GM19043 (cell line): Measurements from ENCODE around the gene TTLL5.

Experiments used
- ATAC-seq: cut with Tn5 transposase; IDR thresholded peaks from one replicate; pipeline ENCODE4 v1.9.1; 2021; ENCODE audit warnings: low read depth; ENCODE audit not compliant: unreplicated experiment

TTLL5 gene

DNA sequence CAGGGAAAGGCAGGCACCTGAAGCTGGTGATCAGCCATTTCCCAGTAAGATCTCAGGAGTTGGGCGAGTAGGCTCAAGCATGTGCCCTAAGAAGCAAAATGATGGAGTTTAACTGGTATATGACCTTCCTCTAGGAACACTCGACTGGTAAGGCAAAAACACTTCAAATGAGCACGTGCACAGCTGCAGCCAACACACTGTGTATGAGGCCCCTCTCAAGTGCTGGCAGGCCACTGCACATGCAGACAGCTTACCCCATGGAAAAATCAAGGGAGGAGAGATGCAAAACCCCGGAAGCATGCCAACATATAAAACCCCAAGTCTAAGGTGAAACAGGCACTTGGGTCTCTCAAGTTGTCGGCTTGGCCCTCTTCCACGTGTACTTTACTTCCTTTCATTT is 39.2 kb downstream of the TTLL5 start:
- no peak for ATAC-seq

DNA sequence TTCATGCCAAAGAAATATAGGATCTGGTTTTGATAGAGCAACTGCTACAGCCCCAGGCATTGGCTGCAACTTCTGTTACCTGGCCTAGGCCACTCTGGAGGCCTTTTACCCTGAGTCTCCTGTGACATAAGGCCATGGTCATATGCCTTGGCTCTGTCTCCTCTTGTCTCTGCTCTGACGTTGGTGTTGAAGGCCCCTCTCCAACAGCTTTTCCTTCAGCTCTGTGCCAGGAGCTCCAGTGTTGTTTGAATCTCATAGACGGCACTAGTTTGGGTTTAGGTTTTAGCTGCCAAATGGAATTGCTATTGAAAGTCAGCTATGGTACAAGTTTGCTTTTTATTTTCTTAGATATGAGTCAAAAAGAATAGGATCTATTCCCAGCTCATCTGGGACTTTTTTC is 41.1 kb downstream of the TTLL5 start:
- ATAC-seq, result no peak

DNA sequence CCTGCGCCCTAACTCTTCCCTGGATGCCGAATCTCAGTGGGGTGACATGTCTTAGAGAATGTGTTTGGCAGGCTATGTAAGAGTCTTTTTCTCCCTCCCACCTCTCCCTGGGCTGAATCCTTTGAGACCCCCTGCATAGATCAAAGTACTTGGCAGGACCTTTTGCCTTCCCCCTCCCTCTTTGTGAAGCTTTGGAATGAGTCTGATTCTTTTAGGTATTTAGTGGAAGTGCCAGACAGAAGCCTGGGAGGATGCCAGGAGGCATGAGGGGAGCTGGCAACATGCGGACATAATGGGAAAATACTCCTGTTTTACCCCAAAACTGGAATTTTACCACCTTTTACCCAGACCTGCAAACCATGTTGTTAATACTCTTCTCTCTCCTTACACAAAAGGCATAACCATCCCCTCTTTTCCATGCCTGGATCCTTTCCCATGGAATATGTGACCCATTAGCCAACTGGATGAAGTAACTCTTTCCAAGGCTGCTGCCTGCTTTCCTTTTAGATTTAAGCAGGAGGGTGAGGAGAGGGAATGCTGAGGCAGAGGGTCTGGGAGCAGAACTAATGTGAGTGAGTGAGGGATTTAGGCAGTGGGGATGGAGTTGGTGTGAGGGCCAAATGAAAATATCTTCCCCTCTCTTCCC is 41.7 kb downstream of the TTLL5 start:
- no peak for ATAC-seq

DNA sequence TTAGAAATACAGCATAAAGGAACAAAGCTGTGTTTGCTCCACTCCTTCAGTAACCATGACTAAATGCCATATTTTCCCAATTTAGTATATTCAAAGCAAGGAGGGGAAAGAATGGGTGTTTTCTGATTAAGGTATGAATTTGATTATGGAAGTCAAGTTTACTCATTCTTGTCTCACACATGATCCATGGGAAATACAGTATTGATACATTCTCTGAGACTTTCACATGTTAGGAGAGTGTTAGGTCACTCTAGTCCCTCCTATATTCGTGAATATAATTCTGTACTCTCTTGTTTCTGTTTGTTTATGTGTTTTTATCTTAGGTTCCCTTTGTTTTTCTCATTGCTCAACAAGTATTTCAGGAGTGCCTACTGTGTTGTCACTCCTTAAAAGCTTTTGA is 42.4 kb downstream of the TTLL5 start:
- no peak for ATAC-seq

DNA sequence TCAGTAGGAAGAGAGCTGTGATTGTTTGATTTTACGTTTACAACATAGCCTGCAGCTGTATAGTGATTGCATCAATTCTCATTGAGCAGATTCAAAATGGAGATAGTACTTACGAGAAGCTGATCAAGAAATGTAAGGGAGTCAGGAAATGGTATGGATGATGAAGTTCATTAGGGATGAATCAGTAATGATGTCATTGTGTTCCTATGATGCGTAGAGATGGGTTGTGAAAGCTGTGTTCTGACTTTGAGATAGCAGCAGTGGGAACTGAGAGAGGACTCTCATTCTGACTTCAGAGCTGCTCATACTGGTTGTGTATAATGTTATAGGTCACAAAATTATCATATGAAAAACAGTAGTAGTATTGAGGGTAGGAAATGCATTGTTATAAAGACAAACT is 44.0 kb downstream of the TTLL5 start:
- no peak for ATAC-seq

DNA sequence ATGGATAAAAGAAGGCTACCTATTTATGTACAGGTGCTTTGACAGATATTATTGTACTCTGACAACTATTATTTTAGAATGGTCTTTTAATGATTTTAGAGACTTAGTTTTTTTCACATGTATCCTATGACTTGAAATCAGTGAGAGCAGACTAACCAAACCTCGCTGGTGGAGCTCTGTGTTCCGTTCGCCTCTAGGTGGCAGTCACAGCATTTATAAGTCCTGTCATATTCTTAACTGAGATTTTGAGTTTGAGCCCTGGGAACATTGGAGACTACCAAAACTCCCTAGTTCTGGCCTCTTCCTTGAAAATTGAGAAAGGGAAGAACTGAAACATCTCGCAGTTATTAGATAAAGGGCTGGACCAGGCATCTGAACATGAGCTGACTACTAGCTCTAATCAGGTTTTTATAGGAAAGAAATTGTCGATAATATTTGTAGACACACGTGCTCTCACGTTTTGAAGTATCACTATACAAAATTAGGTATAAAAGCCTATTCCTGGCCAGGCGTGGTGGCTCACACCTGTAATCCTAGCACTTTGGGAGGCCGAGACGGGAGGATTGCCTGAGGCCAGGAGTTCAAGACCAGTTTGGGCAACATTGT is 48.3 kb downstream of the TTLL5 start:
- no peak for ATAC-seq

DNA sequence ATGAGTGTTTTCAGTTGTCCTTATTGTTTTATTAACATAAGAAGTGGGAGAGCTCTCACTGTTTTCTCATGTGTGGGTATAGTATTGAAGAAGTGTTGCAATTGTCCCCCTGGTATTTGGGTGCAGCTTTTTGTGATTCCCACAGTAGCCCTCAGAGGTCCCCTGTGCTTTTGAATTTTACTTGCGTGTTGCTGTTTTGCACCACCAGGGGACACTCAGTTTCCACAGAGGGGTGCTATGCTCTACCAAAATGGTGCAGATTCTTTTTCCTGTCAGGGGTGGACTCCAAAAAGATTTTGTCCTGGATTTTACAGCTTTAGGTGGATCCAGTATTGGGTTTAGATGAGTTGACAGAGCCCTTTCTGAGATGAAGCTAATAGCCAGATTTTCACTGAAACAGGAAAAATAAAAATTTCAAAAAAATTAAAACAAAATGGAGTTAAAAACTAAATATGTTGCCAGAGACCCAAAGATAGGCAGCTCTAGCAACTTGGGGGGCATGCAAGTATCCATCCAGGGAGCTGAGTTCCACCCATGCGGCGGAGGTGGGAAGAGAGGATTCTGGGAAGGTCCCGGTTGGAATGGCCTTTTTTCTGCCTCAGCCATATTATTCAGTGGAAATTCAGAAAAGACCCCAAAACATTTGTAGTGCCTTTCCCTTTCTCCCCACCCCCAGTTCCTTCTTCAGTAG is 50.2 kb downstream of the TTLL5 start:
- ATAC-seq, result no peak

DNA sequence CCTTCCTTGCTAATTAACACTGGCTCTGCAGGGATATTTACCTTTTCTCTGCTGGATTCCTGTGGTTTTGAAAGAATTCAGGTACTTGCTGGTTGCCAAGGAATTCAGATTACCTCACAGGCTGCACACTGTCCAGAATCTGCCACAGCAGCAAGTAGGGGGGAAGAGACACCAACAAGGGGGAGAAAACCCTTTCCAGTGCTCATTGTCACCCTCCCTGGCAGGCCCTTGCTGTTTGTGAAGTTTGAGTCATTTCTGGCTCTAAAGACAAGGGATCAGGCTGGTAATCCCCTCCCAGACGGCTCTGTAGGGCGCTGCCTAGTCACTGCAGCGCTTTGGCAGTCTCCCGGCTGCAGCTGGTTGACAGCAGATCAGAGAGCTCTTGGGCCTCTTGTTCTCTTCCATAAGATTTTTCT is 50.8 kb downstream of the TTLL5 start:
- no peak for ATAC-seq

DNA sequence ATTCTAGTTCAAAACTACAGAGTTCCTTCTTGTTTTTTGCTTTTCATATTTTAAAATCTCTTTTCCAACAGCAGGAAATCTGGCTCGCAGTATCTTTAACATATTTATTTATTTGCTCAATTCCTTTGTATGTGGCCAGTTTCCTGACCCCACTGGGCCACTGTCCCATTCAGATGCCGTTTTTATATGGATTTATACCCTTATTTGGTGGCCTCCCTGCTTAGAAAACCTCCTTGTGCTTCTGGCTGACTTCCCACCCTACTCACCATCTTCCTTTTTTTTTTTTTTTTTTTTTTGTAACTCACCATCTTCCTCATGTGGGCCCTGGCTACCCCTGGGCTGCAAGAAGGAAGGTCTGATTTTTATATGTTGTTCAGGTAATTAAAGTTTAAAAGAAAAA is 53.9 kb downstream of the TTLL5 start:
- ATAC-seq, result no peak

DNA sequence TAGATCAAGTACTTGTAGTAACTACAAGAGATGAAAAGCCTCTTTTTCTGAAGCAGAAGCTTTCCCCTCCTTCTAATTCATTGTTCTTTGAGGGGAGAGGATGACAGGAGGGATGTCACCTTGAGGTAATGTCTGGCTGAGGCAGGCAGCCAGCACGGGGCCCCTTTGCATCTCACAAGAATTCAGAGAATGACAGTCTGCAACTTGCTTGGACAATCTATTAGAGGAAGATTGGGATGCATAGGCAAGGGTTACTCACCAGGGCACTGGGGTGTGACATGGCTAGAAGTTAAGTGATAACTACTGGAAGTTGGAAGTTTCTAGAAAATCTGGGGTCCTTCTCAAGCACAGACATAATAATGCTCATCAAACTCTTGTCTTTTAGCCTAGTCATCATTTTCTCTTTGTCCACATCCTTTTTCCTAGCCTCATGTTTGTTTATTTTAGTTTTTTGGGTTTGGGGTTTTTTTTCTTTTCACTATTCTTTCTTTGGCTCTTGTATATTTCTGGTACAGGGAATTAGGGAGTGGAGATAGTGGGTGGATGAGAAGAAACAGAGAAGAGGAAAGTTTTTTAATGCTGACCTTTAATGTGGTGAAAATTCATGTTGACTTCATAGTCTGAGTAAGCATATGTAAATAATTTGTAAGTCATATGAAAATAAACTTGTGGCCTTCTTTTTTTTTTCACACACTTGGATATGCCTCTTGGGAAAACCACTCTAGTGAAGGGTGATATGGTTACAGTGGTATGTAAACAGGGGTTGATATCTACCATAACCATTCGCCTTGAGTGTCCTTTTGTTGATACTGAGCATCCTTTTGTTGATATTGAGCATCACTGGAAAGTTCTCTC is 55.1 kb downstream of the TTLL5 start:
- ATAC-seq, result no peak

DNA sequence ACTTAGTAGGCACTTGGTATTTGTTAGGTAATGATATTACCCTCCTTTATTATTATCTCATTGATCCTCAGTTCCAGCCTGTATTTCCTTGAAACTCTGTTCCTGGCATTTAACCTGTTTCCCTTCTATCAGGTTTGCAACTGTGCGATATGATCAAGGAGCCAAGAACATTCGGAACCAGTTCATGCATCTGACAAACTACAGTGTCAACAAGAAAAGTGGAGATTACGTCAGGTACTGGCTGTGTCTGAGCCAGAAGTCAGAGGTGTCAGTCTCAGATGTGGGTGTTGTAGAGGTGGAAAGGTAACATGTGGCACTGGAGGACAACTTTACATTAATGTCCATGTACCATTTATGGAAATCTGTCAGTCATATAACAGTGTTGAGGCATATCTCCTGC is 56.7 kb downstream of the TTLL5 start:
- no peak for ATAC-seq

DNA sequence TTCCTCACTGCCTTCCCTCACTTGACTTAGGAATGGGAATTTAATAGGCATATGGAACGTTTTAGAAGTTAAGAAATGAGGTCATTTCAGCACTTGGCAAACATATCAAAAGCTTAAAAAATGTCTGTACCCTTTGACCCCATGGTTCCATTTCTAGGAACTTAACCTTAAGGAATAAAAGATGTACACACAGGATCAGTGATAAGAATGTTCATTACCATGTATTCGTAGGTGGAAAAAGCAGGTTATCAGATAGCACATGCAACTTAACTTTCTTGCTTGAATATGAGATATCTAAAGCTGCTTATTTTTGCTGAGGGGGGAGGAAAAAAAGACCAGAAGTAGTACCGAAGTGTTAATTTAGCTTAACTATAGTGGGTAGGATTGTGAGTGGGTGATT is 57.2 kb downstream of the TTLL5 start:
- no peak for ATAC-seq

DNA sequence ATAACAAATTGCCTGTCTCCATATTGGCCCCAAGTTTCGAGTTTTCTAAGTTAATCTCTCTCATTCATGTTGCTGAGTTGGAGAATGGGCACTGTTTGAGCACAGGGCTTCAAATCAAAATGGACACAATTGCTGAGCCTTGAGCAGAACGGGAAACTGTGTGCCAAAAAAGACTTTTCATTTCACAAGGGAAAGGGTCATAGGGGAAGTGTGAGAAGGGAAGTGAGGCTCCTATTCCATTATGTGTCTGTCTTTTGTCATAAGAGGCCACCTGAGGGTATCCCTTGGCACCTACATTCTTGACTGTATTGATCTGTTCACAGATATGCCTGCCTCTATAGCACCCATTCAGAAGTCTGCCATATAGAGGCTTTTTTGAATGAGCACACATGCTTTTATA is 59.1 kb downstream of the TTLL5 start:
- ATAC-seq, result no peak

DNA sequence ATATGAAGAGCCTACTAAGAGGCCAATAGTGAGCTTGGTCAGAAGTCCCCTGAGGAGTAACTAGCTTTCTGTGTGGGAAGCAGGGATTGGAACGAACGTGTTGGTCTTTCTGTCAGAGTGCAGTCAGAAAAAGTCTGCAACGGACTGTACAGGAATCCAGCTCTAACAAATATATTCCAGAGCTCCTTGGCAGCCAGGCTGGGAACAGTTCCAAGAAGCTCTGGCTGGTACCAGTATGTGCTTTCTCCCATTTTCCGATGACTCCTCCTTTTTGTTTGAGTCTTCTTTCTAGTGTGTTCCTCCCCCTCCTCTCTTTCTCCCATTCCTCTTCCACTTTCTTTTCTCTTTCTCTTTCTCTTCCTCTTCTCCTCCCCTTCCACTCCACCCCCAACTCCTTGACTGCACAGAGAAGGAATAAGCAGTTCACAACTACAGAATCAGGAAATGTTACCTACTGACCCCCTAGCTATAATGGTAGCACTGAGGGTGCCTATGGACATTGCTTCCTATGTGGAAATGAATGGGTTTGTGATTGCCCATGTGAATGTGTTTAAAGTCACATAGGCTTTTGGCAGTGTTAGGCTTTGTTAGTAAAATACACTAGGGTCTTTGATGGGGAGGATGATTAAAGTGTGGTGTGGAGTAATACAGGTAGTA is 59.9 kb downstream of the TTLL5 start:
- ATAC-seq, result no peak

DNA sequence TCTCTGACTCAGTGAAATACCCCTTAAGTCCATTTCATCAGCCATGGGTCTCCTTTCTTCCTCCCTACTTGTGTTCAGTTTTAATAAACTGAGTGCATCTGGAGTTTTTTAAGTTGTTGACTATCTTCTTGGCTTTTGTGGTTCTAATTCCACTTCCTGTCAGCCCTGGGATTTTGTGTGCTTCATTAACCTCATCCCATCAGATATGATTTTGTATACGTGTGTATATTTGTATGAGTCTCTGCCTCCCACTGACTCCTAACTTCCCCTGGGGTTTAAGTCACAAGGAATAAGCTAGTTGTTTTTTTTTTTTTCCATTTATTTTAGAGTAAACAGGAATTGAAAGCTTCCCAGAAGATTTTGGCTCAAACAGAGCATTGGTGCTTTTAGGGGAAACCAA is 62.7 kb downstream of the TTLL5 start:
- ATAC-seq, result no peak

DNA sequence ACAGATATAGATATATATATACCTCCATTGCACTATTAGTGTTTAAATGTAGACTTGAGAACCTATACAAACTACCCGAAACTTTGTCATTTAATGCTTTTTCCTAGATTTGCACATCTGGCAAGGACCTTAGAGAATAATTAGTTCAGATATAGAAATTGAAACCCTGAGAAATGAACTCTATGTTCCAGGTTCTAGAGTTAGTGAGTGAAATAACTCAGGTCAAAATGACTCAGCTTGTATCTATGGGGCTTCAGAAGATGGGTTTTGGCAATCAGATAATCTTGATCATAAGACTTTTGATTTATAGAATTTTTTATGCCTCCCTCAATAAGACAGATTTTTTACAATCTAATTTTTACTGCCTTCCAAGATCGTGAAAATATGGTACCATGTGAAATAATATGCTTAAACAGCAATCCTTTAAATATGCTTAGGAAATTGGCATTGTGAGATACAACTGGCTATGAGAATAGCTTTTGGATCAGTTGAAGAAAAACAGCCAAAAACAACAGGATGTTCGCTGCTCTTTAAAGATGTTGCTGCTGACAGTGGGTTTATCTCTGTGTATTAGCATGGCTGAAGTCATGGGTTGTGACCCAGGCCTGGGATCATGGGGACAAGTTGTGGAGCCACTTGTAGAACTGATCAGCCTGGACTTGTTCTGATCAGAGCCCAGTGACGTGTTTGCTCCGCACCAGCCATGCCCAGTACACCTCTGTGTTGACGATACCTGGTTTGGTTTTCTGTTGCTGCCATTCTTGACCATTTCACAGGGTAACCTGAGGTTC is 63.6 kb downstream of the TTLL5 start:
- ATAC-seq, result no peak

DNA sequence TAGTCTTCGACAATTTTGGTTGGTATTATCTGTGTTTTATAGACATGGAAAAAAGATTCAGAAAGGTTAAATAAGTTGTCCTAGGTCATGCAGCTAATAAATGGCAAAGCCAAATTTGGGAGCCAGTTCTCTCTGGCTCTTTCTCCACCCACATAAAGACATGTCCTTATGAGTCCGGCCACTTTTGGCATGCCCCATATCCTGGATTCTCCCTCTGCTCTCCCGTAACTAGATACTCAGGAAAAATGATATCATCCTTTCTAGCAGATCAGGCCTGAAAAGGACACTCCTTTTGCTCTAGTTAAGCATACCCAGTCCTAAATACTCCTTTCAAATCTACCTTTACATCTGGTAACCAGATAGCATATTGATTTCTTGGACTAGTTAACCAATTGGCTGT is 64.4 kb downstream of the TTLL5 start:
- no peak for ATAC-seq

DNA sequence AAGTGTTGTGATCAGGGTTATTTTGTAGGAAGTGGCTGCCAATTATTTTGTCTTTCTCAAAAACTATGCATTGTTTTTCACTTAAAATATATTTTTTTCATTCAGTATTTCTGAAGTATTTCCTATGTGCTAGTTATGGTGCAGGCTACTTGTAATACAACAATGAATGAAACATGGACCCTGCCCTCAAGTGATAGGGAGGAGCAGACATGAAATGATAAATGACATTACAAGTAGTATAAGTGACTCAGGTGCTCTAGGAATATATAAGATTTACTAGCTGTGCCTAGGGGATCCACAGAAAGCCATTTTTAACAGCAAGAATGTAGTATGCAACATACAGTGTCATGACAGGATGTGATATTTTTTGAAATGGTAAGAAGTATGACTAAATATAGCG is 65.3 kb downstream of the TTLL5 start:
- ATAC-seq, result no peak

DNA sequence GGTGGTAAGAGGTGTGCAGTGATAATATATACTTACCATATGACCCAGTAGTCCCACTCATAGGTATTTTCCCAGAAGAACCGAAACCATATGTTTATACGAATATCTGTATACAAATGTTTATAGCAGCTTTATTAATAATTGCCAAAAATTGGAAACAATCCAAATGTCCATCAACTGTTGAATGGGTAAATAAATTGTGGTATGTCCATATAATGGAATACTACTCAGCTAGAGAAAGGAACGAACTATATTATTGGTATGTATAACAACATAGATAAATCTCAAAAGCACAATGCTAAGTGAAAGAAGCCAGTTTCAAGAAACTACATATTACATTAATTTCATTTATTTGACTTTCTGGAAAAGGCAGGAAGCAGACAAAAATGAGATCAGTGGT is 66.1 kb downstream of the TTLL5 start:
- no peak for ATAC-seq

DNA sequence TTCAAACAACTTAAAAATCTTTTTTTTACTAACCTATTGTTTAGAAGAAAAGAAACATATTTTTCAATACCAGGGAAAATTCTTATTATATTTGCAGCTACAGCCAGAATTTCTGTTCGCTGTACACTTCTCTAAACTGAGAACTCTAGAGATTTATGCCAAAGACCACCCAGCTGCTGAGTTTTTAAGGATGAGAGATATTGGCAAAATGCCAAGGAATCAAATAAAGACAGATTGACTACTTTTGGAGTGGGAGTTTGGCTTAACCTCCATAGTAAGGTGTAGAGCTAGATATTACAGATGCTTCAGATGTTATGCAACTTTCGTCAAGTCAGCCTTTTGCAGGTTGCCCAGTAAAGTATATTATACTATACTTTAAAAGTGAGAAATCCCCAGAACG is 71.8 kb downstream of the TTLL5 start:
- no peak for ATAC-seq
